Choroid plexus epithelial cell (primary cell): ENCODE results near the gene RMP24.
"Not testable (repeated sequence)": the region's sequence is repeated elsewhere in the genome, so short reads cannot be mapped to it uniquely, and the experiment has no call there.

ENCODE experiments used
- DNase-seq: peaks from one replicate; pipeline ENCODE4 v3.0.0-alpha.2; 2010; ENCODE audit warnings: low read depth
- H3K4me3 ChIP-seq: 2 replicates; pipeline ENCODE4 v1.5.1; 2011; ENCODE audit warnings: low read depth, mild to moderate bottlenecking, control low read depth, low read length, moderate library complexity
- TF ChIP-seq, protein P1 (sequence below): conservative IDR thresholded peaks from 2 replicates; pipeline ENCODE4 v1.5.1; 2011; ENCODE audit warnings: low read depth, mild to moderate bottlenecking, control low read depth, inconsistent platforms, low read length, moderate library complexity

Gene RMP24

DNA sequence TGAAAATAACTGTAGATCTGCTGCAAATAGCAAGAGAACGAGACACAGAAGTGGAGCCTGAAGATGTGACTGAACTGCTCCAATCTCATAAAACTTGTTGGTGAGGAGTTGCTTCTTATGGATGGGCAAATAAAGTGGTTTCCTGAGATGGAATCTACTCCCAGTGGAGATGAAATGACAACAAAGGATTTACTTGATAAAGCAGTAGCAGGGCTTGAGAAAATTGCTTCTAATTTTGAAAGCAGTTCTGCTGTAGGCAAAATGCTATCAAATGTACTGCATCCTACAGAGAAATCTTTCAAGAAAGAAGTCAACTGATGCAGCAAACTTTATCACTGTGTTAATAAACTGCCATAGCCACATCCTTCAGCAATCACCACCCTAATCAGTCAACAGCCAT, 50.9 kb downstream of the RMP24 start:
- TF ChIP-seq, protein P1, sequence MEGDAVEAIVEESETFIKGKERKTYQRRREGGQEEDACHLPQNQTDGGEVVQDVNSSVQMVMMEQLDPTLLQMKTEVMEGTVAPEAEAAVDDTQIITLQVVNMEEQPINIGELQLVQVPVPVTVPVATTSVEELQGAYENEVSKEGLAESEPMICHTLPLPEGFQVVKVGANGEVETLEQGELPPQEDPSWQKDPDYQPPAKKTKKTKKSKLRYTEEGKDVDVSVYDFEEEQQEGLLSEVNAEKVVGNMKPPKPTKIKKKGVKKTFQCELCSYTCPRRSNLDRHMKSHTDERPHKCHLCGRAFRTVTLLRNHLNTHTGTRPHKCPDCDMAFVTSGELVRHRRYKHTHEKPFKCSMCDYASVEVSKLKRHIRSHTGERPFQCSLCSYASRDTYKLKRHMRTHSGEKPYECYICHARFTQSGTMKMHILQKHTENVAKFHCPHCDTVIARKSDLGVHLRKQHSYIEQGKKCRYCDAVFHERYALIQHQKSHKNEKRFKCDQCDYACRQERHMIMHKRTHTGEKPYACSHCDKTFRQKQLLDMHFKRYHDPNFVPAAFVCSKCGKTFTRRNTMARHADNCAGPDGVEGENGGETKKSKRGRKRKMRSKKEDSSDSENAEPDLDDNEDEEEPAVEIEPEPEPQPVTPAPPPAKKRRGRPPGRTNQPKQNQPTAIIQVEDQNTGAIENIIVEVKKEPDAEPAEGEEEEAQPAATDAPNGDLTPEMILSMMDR, result no peak
- H3K4me3 ChIP-seq, result no peak overlapping the region
- no peak for DNase-seq

GRCh38 chr18:36024241-36024640, 51.8 kb downstream of the RMP24 start:
- H3K4me3 ChIP-seq, DNase-seq: not testable (repeated sequence)

DNA sequence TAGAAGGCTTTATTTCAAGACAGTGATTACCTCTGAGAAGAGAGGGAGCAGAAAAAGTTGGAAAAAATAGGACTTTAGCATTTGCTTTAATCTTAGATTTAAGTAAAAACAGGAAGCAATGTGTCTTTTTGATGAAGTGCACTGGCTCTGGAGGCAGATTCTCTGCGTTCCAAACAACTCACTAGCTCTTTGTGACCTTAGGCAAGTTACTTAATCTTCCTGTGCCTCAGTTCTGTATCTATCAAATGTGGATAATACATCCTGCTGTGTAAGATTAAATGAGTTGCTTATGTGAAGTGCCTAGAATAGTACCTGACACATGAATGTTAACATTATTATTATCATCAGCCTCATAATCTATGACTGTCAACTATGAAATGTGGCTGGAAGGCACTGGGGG, 52.5 kb downstream of the RMP24 start:
- DNase-seq, result peak; percentile 9
- TF ChIP-seq, protein P1, result no peak
- H3K4me3 ChIP-seq, result no peak overlapping the region

DNA sequence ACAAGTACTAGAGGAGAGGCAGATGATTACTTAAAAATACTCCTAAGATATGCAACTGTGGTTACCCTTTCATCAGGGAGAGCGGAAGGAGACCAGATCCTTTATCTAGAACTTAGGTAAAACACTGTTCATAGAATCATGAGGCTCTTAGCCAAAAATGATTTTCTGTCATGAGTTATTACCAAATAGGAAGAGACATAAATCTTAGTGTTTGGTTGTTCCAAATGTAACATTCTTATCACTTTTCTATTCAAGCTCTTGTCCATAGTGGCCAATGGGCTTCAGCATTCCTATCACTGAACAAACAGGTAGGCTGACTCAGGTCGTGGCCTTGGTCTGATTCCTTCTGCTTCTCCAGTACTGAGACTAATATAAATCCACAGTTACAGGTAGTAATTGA, 56.4 kb downstream of the RMP24 start:
- TF ChIP-seq, protein P1, result no peak
- DNase-seq, result peak; percentile 11
- H3K4me3 ChIP-seq, result no peak overlapping the region
